IMR-90 (cell line): ENCODE results near the gene ZNF366.

ENCODE experiments used
- CEBPB ChIP-seq: IDR thresholded peaks from 2 replicates; pipeline ENCODE4 v1.6.1; 2012; ENCODE audit warnings: low read depth, low read length, improper control_type of control experiment
- ELK1 ChIP-seq: fragments of 150-350 bp; IDR thresholded peaks from 2 replicates; pipeline ENCODE4 v1.6.1; 2016; ENCODE audit warnings: low read depth, mild to moderate bottlenecking, low read length, moderate library complexity, borderline replicate concordance
- MAFK ChIP-seq: IDR thresholded peaks from 2 replicates; pipeline ENCODE4 v1.6.1; 2012; ENCODE audit warnings: low read depth, low read length, improper control_type of control experiment
- MAZ ChIP-seq: IDR thresholded peaks from 2 replicates; pipeline ENCODE4 v1.6.1; 2012; ENCODE audit warnings: low read depth, mild to moderate bottlenecking, low read length, improper control_type of control experiment, moderate library complexity, borderline replicate concordance
- MXI1 ChIP-seq: IDR thresholded peaks from 2 replicates; pipeline ENCODE4 v1.6.1; 2012; ENCODE audit warnings: low read depth, mild to moderate bottlenecking, low read length, moderate library complexity, borderline replicate concordance
- POLR2A ChIP-seq: IDR thresholded peaks from 2 replicates; pipeline ENCODE4 v1.6.1; 2012; ENCODE audit warnings: mild to moderate bottlenecking, low read depth, low read length
- RAD21 ChIP-seq: IDR thresholded peaks from 2 replicates; pipeline ENCODE4 v1.6.1; 2012; ENCODE audit warnings: low read length, improper control_type of control experiment
- RCOR1 ChIP-seq: IDR thresholded peaks from 2 replicates; pipeline ENCODE4 v1.6.1; 2012; ENCODE audit warnings: mild to moderate bottlenecking, low read length, improper control_type of control experiment; ENCODE audit not compliant: insufficient replicate concordance
- RFX5 ChIP-seq: IDR thresholded peaks from 2 replicates; pipeline ENCODE4 v1.8.0; 2012; ENCODE audit warnings: low read depth, mild to moderate bottlenecking, low read length, moderate library complexity
- TF ChIP-seq, protein P1 (sequence below): conservative IDR thresholded peaks from 2 replicates; pipeline ENCODE4 v1.5.1; 2012; ENCODE audit warnings: mild to moderate bottlenecking, low read depth, low read length, improper control_type of control experiment
- TF ChIP-seq, protein P2 (sequence below): fragments of 150-350 bp; IDR thresholded peaks from 2 replicates; pipeline ENCODE4 v1.6.1; 2017; ENCODE audit warnings: mild to moderate bottlenecking, antibody characterized with exemption, low read length, low read depth

DNA sequence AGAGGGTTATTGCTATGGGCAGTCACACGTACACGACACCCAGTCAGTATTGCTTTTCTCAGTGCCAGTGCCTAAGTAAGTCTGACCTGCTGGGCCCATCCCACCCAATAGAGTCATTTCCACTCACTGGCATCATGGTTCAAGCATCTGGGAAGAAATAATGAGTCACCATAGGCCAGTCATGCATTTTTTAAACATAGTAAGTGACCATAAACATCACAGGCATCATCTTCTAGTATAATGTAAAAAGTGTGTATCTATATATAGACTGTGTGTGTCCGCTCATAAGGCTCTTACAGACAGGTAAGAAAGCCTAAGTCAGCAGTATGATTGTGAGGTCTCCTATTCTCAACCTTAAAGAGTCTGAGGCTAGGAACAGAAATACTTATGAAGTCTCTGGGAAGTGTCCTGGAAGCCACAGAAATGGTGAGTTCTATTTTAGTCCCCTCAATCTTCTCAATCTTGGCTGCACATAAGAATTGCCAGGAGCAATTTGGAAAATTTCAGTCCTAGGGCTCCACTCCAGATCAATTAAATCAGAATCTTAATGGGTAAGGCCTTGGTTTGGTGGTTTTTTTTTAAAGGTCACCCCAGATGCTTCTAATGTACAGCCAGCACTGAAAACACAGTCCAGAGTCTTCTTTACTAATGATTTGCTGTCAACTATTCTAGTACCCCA, 65.2 kb downstream of the ZNF366 start:
- TF ChIP-seq ELK1 (no peak), POLR2A (no peak), MAFK (peak; percentile 87), CEBPB (peak; percentile 57), MAZ (no peak), MXI1 (no peak), RFX5 (no peak), RCOR1 (no peak), RAD21 (no peak)
- TF ChIP-seq, protein P1, sequence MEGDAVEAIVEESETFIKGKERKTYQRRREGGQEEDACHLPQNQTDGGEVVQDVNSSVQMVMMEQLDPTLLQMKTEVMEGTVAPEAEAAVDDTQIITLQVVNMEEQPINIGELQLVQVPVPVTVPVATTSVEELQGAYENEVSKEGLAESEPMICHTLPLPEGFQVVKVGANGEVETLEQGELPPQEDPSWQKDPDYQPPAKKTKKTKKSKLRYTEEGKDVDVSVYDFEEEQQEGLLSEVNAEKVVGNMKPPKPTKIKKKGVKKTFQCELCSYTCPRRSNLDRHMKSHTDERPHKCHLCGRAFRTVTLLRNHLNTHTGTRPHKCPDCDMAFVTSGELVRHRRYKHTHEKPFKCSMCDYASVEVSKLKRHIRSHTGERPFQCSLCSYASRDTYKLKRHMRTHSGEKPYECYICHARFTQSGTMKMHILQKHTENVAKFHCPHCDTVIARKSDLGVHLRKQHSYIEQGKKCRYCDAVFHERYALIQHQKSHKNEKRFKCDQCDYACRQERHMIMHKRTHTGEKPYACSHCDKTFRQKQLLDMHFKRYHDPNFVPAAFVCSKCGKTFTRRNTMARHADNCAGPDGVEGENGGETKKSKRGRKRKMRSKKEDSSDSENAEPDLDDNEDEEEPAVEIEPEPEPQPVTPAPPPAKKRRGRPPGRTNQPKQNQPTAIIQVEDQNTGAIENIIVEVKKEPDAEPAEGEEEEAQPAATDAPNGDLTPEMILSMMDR = no peak
- TF ChIP-seq, protein P2, sequence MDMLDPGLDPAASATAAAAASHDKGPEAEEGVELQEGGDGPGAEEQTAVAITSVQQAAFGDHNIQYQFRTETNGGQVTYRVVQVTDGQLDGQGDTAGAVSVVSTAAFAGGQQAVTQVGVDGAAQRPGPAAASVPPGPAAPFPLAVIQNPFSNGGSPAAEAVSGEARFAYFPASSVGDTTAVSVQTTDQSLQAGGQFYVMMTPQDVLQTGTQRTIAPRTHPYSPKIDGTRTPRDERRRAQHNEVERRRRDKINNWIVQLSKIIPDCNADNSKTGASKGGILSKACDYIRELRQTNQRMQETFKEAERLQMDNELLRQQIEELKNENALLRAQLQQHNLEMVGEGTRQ = no peak
